GM18861 (cell line): ENCODE data around the gene EHD1.
A peak's percentile ranks its signal among the peaks of the same experiment; 100 is the strongest.

Experiments
- ATAC-seq: cut with Tn5 transposase; IDR thresholded peaks from one replicate; pipeline ENCODE4 v1.9.1; 2021; ENCODE audit not compliant: unreplicated experiment

Gene EHD1

GRCh38 chr11:64875369-64876228, 2.8 kb downstream of the EHD1 start:
- ATAC-seq: no peak

- no peak for ATAC-seq
These were observed 3.8 kb downstream of the EHD1 start for GRCh38 chr11:64874308-64875240.

- no peak for ATAC-seq
These were observed 5.5 kb downstream of the EHD1 start for GRCh38 chr11:64872790-64873488.

- no peak for ATAC-seq
These were observed 6.9 kb downstream of the EHD1 start for GRCh38 chr11:64871492-64871891.

GRCh38 chr11:64870893-64871466, 7.4 kb downstream of the EHD1 start:
- no peak for ATAC-seq

GRCh38 chr11:64870176-64870892, 8.1 kb downstream of the EHD1 start:
- ATAC-seq: no peak

- no peak for ATAC-seq
These were observed 8.7 kb downstream of the EHD1 start for GRCh38 chr11:64869571-64870175.

- ATAC-seq: no peak
These were observed 9.4 kb downstream of the EHD1 start for GRCh38 chr11:64868904-64869570.

GRCh38 chr11:64867748-64868462, 10.5 kb downstream of the EHD1 start:
- no peak for ATAC-seq

- no peak for ATAC-seq
These were observed 12.3 kb downstream of the EHD1 start for GRCh38 chr11:64866173-64866491.

- peak; percentile 40 for ATAC-seq
These were observed 12.9 kb downstream of the EHD1 start for GRCh38 chr11:64865286-64866172.

- ATAC-seq: peak; percentile 23
These were observed 13.7 kb downstream of the EHD1 start for GRCh38 chr11:64864473-64865285.

- ATAC-seq: no peak
These were observed 14.3 kb downstream of the EHD1 start for GRCh38 chr11:64864135-64864472.

GRCh38 chr11:64863391-64864060, 14.9 kb downstream of the EHD1 start:
- no peak for ATAC-seq

GRCh38 chr11:64862987-64863390, 15.4 kb downstream of the EHD1 start:
- no peak for ATAC-seq

GRCh38 chr11:64861227-64861975, 17.0 kb downstream of the EHD1 start:
- no peak for ATAC-seq
